Mucosa of stomach (tissue), 1 donor: ENCODE results near the gene ZNF679.
"Not testable (repeated sequence)": the region's sequence is repeated elsewhere in the genome, so short reads cannot be mapped to it uniquely, and the experiment has no call there.

Experiments
- H3K27me3 ChIP-seq: one replicate; pipeline ENCODE4 v1.7.0; 2013; ENCODE audit warnings: mild to moderate bottlenecking, low read length; ENCODE audit not compliant: control insufficient read depth, insufficient read depth
- H3K36me3 ChIP-seq: one replicate; pipeline ENCODE4 v1.7.0; 2013; ENCODE audit warnings: low read length; ENCODE audit not compliant: control insufficient read depth, insufficient read depth
- H3K4me1 ChIP-seq: one replicate; pipeline ENCODE4 v1.7.0; 2013; ENCODE audit warnings: mild to moderate bottlenecking, low read length; ENCODE audit not compliant: control insufficient read depth, insufficient read depth
- H3K4me3 ChIP-seq: one replicate; pipeline ENCODE4 v1.7.0; 2013; ENCODE audit warnings: low read length
- H3K9ac ChIP-seq: one replicate; pipeline ENCODE4 v1.7.0; 2013; ENCODE audit warnings: mild to moderate bottlenecking, low read length, moderate library complexity
- H3K9me3 ChIP-seq: one replicate; pipeline ENCODE4 v1.7.0; 2013; ENCODE audit warnings: mild to moderate bottlenecking, low read length, moderate library complexity; ENCODE audit not compliant: control insufficient read depth
- donor health status: Pancreatic carcinoma.

Gene ZNF679

DNA sequence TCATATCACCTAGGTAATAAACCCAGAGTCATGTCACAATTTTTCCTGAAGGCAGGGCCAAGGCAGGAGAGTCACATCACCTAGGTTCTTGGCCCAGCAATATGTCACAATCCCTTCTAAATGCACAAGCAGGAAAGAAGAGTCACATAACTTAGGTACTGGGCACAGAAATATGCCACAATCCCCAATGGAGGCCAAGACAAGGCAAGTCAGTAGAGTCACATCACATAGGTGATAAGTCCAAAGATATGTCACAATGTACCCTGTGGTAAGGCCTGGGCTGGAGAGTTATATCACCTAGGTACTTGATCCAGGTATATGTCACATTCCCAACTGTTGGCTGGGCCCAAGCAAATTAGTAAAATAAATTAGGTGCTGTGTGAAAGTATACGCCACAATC is at the start of gene ZNF679:
Gene ZNF679, plus strand, starts transcription at position 301 of the 400 bp plus-strand sequence. CDS start 20,644 bp downstream, outside the sequence.
- H3K4me1 ChIP-seq, H3K9ac ChIP-seq, H3K36me3 ChIP-seq, H3K4me3 ChIP-seq, H3K27me3 ChIP-seq, H3K9me3 ChIP-seq: not testable (repeated sequence)

DNA sequence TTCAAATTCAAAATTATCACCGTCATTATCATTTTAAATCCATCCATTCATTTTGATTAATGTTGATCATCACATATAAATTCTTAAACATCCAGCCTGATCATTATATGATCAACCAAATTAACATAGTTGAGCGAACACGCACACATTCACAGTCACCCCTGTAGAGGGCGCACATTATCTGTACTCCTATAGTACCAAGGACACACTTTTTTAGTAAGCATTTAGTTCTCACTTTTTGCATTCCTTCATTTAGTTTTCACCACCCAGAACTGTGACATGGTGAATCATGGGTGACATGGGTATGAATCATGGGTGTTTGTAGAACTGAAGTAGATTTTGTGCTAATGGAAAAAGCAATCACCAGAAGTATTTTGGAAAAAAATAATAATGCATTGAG is 47.3 kb upstream of the ZNF679 start:
- no peaks in the 10 kb centered on the region for H3K9me3 ChIP-seq
- H3K4me3 ChIP-seq, result no peak overlapping the region
- H3K9ac ChIP-seq, result no peak overlapping the region
- H3K4me1 ChIP-seq, result no peaks in the 10 kb centered on the region
- H3K36me3 ChIP-seq, result no peaks in the 10 kb centered on the region
- no peaks in the 10 kb centered on the region for H3K27me3 ChIP-seq

DNA sequence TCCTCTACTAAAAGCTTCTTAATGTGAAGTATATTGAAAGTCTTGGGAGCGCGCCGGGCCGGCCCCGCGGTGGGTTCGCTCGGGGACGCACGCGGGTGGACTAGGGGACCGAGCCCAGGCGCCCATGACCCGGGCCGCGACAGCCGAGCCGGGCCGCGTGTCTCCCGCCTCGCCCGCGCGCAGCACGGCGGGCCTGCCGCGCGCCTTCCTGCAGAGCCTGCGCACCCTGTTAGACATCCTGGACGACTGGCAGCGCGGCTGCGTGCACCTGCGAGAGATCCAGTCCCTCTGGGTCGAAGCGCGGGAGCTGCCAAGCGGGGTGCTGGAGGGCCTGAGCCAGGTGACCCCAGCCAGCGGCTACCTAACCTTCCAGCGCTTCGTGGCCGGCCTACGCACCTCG is 46.7 kb upstream of the ZNF679 start:
- no peaks in the 10 kb centered on the region for H3K36me3 ChIP-seq
- H3K9me3 ChIP-seq, result no peaks in the 10 kb centered on the region
- no peaks in the 10 kb centered on the region for H3K27me3 ChIP-seq
- H3K4me3 ChIP-seq, result no peak overlapping the region
- no peaks in the 10 kb centered on the region for H3K4me1 ChIP-seq
- H3K9ac ChIP-seq, result no peak overlapping the region

DNA sequence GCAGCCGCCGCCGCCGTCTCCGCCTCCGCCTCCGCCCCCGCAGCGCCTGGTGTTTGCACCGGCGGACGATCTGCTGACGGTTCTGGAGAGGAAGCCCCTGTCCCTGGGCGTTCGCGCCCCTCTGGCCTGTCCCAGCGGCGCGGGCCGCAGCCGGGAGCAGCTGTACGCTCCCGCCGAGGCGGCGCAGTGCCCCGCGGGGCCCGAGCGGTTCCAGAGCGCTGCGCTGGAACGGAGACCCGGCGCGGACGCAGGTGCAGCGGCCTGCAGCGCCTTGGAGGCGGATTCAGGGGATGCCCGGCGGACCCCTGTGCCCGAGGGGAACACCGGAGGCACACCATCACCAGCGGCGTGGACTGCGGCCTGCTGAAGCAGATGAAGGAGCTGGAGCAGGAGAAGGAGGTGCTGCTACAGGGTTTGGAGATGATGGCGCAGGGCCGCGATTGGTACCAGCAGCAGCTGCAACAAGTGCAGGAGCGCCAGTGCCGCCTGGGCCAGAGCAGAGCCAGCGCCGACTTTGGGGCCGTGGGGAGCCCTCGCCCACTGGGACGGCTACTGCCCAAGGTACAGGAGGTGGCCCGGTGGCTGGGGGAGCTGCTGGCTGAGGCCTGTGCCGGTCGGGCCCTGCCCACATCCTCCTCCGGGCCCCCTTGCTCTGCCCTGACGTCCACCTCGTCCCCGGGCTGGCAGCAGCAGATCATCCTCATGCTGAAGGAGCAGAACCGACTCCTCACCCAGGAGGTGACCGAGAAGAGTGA is 46.1 kb upstream of the ZNF679 start:
- Histone ChIP-seq H3K4me3 (no peak overlapping the region), H3K36me3 (no peaks in the 10 kb centered on the region), H3K27me3 (no peaks in the 10 kb centered on the region), H3K9me3 (no peaks in the 10 kb centered on the region), H3K4me1 (no peaks in the 10 kb centered on the region), H3K9ac (no peak overlapping the region)

DNA sequence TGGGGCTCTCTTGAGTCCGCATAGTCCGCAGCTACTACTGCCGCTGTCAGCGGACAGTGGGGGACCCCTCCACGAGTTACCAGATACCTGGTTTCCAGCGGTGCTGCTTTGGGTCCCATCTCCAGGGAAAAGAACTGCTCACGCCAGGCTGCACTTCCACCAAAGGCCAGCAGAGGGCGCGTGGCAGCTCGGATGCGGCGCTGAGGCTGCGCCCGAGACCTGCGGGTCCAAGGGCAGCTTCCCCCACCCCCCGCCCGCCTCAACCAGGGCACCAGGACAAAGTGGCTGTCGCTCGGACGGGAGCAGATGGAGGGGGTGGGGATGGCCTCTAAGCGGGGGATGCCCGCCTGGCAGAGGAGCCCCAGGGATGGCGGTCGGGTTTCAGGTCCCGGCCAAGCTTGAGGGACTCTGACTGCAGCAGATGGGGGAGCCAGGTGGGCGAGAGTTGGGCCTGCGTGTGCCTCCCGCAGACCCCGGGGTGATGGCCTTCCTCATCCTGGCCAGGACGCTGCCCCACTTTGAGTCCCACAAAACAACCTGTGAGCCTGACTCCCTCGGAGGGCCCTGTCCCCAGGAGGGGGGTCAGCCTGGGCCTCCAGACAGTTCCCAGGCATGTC is 45.0 kb upstream of the ZNF679 start:
- H3K36me3 ChIP-seq, result no peaks in the 10 kb centered on the region

DNA sequence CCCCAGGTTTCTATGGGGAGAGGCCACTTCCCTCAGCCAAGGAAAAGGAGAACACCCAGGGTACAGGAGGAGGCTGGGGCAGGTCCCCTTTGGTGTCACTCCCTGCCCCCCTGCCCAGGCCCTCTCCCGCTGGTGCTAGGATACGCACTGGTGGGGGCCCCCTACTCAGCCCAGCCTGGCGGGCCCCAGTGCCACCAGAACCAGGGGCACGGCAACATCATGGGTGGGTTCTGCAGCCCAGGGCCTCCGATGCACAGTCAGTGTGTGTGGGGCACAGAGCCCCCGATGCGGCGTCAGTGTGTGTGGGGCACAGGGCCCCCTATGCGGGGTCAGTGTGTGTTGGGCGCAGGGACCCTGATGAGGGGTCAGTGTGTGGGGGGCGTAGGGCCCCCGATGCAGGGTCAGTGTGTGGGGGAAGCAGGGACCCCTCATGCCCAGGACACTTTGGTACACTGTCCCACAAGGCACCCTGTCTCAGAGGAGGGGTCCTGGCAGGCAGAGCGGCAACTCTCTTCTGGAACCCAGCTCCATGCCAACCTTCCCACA is 44.4 kb upstream of the ZNF679 start:
- H3K4me1 ChIP-seq, result no peaks in the 10 kb centered on the region
- H3K9ac ChIP-seq, result no peak overlapping the region
- no peaks in the 10 kb centered on the region for H3K9me3 ChIP-seq
- no peaks in the 10 kb centered on the region for H3K27me3 ChIP-seq
- no peaks in the 10 kb centered on the region for H3K36me3 ChIP-seq
- no peak overlapping the region for H3K4me3 ChIP-seq

More for the DNA sequence above, 45.0 kb upstream of the ZNF679 start:
- H3K9me3 ChIP-seq, result no peaks in the 10 kb centered on the region
- H3K9ac ChIP-seq, result no peak overlapping the region
- no peaks in the 10 kb centered on the region for H3K27me3 ChIP-seq
- H3K4me1 ChIP-seq, result no peaks in the 10 kb centered on the region
- H3K4me3 ChIP-seq, result no peak overlapping the region

DNA sequence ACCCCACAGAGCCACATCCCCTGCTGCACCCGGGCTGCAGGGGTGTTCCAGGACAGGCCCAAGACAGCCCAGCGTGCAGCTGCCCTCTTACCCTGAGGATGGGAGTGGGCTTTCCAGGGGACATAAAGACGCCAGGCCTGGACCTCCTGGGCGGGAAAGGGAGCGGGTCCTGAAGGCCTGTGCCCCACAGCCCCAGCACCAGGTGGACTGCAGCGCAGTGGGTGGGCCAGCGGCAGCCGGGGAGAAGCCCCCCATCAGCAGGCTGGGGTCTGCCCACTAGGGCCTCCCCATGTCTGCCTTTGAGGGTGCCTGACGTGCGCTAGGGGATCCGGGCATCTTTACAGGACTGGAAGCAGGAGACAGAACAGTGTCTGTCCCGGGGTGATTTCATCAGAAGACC is 43.9 kb upstream of the ZNF679 start:
- Histone ChIP-seq H3K4me1 (no peaks in the 10 kb centered on the region), H3K9me3 (no peaks in the 10 kb centered on the region)

DNA sequence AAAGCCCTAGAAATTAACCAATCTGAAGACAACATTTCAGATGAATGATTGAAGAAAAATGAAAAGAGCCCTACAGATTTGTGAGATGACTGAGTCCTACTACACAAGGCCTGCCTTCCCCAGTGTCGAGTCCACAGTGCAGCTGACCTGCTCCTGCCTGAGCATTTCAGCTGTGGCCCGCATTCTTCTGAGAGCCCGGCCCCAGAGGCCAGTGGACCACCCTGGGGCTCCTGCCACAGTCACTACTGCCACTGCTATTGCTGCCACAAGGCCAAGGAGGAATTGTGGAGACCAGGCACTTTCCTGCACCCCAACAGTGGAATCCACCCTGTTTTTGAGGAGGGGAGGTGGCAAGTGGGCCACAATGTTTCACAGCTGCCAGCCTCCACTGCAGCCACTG is 40.9 kb upstream of the ZNF679 start:
- no peaks in the 10 kb centered on the region for H3K4me1 ChIP-seq
- no peaks in the 10 kb centered on the region for H3K36me3 ChIP-seq
- no peak overlapping the region for H3K4me3 ChIP-seq
- no peaks in the 10 kb centered on the region for H3K9me3 ChIP-seq
- no peaks in the 10 kb centered on the region for H3K27me3 ChIP-seq
- H3K9ac ChIP-seq, result no peak overlapping the region

More for the DNA sequence above, 43.9 kb upstream of the ZNF679 start:
- H3K36me3 ChIP-seq, result no peaks in the 10 kb centered on the region
- H3K27me3 ChIP-seq, result no peaks in the 10 kb centered on the region
- no peak overlapping the region for H3K9ac ChIP-seq
- H3K4me3 ChIP-seq, result no peak overlapping the region

DNA sequence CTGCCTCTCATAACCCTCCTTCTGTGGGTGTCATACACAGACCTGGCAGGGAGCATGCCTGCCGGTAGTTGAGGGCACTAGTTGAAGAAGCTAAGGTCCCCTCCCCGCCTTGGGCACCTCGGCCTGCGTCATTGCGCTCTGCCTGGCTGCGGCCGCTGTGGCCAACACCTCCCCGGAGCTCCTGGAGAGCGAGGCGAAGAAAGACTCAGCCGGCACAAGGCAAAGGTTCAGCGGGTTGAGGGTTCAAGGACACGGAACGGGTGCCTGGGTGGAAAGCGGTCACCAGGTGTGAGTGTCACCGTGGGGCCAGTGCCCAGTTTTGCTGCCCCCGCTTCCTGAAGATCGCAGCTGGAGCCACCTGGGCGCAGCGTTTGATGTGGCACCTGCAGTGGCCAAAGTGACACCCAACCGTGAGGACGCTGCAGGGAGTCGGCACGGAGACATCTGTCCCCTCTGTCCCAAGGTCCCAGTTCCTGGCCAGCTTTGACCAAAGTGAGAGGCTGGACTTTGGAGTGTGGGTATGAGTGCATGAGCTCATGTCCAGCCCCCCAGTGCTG is 36.0 kb upstream of the ZNF679 start:
- H3K27me3 ChIP-seq, result no peaks in the 10 kb centered on the region
- H3K4me3 ChIP-seq, result no peak overlapping the region
- H3K4me1 ChIP-seq, result no peaks in the 10 kb centered on the region
- no peaks in the 10 kb centered on the region for H3K36me3 ChIP-seq
- no peaks in the 10 kb centered on the region for H3K9me3 ChIP-seq
- H3K9ac ChIP-seq, result no peak overlapping the region

DNA sequence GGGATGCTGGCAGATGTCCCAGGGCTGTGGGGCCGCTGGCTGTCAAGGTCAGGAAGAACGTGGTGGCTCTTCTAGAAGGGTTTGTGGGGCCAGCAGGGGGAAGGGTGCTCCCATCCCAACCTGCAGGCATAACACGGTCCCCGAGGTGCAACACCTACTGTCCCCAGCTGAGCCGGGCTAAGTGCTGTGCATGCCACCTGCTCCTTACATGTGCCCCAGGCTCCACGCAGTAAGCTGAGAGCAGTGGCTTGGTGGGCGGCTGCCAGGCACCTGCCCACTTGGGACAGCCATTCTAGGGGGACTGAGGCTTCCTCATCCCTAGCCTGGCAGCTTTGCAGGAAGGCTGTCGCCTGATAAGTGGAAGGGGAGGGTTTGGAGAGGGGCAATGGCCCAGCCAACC is 35.5 kb upstream of the ZNF679 start:
- no peaks in the 10 kb centered on the region for H3K9me3 ChIP-seq

DNA sequence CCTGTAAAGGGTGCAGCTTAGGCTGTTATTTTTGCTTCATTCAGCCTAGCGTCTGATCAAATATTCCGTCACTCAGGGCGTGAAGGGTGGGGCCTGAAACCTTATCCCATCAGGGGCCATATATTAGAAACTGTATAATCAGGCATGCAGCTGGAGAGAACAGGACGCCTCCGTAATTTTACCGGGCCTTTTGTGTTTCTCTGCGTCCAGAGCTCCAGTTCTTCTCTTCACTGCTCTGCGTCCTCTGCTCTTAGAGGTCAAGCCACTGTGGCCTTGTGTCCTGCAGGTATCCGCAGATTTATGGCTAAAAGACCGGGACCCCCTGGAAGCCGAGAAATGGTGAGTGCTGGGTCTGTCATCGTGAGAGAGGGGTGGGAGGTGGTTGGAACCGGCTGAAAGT is 21.4 kb upstream of the ZNF679 start, which contains the start of gene ZNF735:
Gene ZNF735, plus strand, starts transcription at position 301 of the 400 bp plus-strand sequence. Its CDS starts 0 bp downstream, at position 301.
- H3K36me3 ChIP-seq, result no peaks in the 10 kb centered on the region
- no peaks in the 10 kb centered on the region for H3K27me3 ChIP-seq
- no peaks in the 10 kb centered on the region for H3K4me1 ChIP-seq
- no peak within 1 kb of the TSS for H3K4me3 ChIP-seq
- H3K9me3 ChIP-seq, result no peaks in the 10 kb centered on the region
- H3K9ac ChIP-seq, result no peak within 1 kb of the TSS

More for the DNA sequence above, 35.5 kb upstream of the ZNF679 start:
- Histone ChIP-seq H3K36me3 (no peaks in the 10 kb centered on the region), H3K9ac (no peak overlapping the region), H3K4me1 (no peaks in the 10 kb centered on the region), H3K27me3 (no peaks in the 10 kb centered on the region), H3K4me3 (no peak overlapping the region)

DNA sequence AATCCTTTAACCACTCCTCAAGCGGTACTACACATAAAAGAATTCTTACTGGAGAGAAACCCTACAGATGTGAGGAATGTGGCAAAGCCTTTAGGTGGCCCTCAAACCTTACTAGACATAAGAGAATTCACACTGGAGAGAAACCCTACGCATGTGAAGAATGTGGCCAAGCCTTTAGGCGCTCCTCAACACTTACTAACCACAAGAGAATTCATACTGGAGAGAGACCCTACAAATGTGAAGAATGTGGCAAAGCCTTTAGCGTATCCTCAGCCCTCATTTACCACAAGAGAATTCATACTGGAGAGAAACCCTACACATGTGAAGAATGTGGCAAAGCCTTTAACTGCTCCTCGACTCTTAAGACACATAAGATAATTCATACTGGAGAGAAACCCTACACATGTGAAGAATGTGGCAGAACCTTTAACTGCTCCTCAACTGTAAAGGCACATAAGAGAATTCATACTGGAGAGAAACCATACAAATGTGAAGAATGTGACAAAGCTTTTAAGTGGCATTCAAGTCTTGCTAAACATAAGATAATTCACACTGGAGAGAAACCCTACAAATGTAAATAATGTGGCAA is 8.5 kb upstream of the ZNF679 start:
- H3K9me3 ChIP-seq, H3K4me1 ChIP-seq, H3K36me3 ChIP-seq: not testable (repeated sequence)

More for the DNA sequence above, 8.5 kb upstream of the ZNF679 start:
- not testable (repeated sequence) for H3K4me3 ChIP-seq, H3K27me3 ChIP-seq, H3K9ac ChIP-seq
